DND-41 (cell line): ENCODE results near the gene NOS1AP.

Experiments
- ATAC-seq: fragments of 200-7000 bp; cut with Tn5 transposase; 3 replicates; pipeline ENCODE4 v1.9.1; 2021; ENCODE audit warnings: low read depth; ENCODE audit not compliant: insufficient read depth
- DNase-seq: peaks from one replicate; pipeline ENCODE4 v3.0.0-alpha.2; 2020
- H2AFZ ChIP-seq: 2 replicates; pipeline ENCODE4 v1.6.0; 2012; ENCODE audit warnings: low read depth, low read length
- H3K27ac ChIP-seq: 2 replicates; pipeline ENCODE4 v1.5.1; 2012; ENCODE audit warnings: low read length, inconsistent platforms
- H3K27me3 ChIP-seq: fragments of 200-600 bp; sonication (generic); 2 replicates; pipeline ENCODE4 v1.6.0; 2012; ENCODE audit warnings: low read length, mild to moderate bottlenecking, inconsistent platforms; ENCODE audit not compliant: insufficient read depth, poor library complexity
- H3K36me3 ChIP-seq: 2 replicates; pipeline ENCODE4 v1.5.1; 2012; ENCODE audit warnings: low read length, inconsistent platforms; ENCODE audit not compliant: insufficient read depth
- H3K4me1 ChIP-seq: 2 replicates; pipeline ENCODE4 v1.5.1; 2012; ENCODE audit warnings: mild to moderate bottlenecking, low read length; ENCODE audit not compliant: insufficient read depth
- H3K4me2 ChIP-seq: 2 replicates; pipeline ENCODE4 v1.6.0; 2012; ENCODE audit warnings: mild to moderate bottlenecking, moderate library complexity, low read length, inconsistent platforms; ENCODE audit not compliant: insufficient read depth
- H3K4me3 ChIP-seq, 2 experiments: fragments of 200-600 bp in 1 of 2; shearing (Covaris generic) in 1 of 2; 2 replicates each; pipeline ENCODE4 v1.5.1; 2012 to 2016; ENCODE audit warnings: inconsistent platforms in 2 of 2, low read length in 2 of 2, mild to moderate bottlenecking in 2 of 2, low read depth in 1 of 2, moderate library complexity in 1 of 2
- H3K79me2 ChIP-seq: 2 replicates; pipeline ENCODE4 v1.6.0; 2012; ENCODE audit warnings: low read length, inconsistent platforms; ENCODE audit not compliant: insufficient read depth
- H3K9ac ChIP-seq: 2 replicates; pipeline ENCODE4 v1.6.0; 2012; ENCODE audit warnings: low read depth, mild to moderate bottlenecking, inconsistent platforms, low read length, moderate library complexity
- H3K9me3 ChIP-seq: 2 replicates; pipeline ENCODE4 v1.5.1; 2012; ENCODE audit warnings: low read length, moderate library complexity, mild to moderate bottlenecking, inconsistent platforms; ENCODE audit not compliant: insufficient read depth, severe bottlenecking
- H4K20me1 ChIP-seq: 2 replicates; pipeline ENCODE4 v1.6.0; 2012; ENCODE audit warnings: low read length; ENCODE audit not compliant: insufficient read depth
- EZH2 ChIP-seq: IDR thresholded peaks from 3 replicates; pipeline ENCODE4 v1.6.1; 2012; ENCODE audit warnings: borderline replicate concordance, low read depth, mild to moderate bottlenecking, moderate library complexity, low read length, inconsistent platforms; ENCODE audit not compliant: severe bottlenecking
- TF ChIP-seq, protein P1 (sequence below): IDR thresholded peaks from 2 replicates; pipeline ENCODE4 v1.5.1; 2012; ENCODE audit warnings: borderline replicate concordance, low read length, moderate library complexity, mild to moderate bottlenecking; ENCODE audit not compliant: poor library complexity, severe bottlenecking; ENCODE audit errors: extremely low read depth

NOS1AP gene

DNA sequence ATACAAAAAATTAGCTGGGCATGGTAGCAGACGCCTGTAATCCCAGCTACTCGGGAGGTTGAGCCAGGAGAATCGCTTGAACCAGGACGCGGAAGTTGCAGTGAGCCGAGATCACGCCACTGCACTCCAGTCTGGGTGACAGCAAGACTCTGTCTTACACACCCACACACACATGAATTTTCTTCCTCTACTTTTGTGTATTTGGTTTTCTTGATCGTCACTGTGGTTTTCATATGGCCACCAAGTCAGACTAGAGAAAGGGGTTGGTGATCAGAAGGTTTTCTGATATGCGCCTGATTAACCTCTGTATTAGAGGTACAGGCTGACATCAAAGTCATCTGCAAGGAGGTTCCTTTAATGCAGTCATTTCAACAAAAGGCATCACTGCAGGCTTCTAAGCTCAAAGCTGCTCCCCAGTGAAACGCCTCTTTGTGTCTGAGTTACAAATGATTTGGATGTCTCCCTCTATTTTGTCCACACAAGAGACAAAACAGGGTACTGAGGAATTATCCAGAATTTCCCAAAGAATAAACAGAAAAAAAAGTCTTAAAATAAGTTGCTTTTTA lies 331.4 kb downstream of the NOS1AP start:
- Histone ChIP-seq H3K9ac (no peak overlapping the region), H3K27ac (no peak overlapping the region), H3K9me3 (no peaks in the 10 kb centered on the region), H3K4me3 (no peak overlapping the region), H3K4me1 (no peaks in the 10 kb centered on the region), H3K27me3 (peaks cover 15% of the 10 kb centered on the region), H3K36me3 (no peaks in the 10 kb centered on the region), H3K4me2 (no peak overlapping the region), H2AFZ (no peak overlapping the region), H4K20me1 (no peaks in the 10 kb centered on the region), H3K79me2 (no peaks in the 10 kb centered on the region)
- no peak for TF ChIP-seq EZH2
- TF ChIP-seq, protein P1, sequence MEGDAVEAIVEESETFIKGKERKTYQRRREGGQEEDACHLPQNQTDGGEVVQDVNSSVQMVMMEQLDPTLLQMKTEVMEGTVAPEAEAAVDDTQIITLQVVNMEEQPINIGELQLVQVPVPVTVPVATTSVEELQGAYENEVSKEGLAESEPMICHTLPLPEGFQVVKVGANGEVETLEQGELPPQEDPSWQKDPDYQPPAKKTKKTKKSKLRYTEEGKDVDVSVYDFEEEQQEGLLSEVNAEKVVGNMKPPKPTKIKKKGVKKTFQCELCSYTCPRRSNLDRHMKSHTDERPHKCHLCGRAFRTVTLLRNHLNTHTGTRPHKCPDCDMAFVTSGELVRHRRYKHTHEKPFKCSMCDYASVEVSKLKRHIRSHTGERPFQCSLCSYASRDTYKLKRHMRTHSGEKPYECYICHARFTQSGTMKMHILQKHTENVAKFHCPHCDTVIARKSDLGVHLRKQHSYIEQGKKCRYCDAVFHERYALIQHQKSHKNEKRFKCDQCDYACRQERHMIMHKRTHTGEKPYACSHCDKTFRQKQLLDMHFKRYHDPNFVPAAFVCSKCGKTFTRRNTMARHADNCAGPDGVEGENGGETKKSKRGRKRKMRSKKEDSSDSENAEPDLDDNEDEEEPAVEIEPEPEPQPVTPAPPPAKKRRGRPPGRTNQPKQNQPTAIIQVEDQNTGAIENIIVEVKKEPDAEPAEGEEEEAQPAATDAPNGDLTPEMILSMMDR: no peak
- no peak for DNase-seq
- no peak for ATAC-seq

GRCh38 chr1:162404550-162405160 lies 335.2 kb downstream of the NOS1AP start:
- Histone ChIP-seq H3K4me2 (no peak overlapping the region), H3K9me3 (no peaks in the 10 kb centered on the region), H3K9ac (no peak overlapping the region), H4K20me1 (no peaks in the 10 kb centered on the region), H2AFZ (no peak overlapping the region), H3K4me3 (no peak overlapping the region), H3K36me3 (no peaks in the 10 kb centered on the region), H3K4me1 (no peaks in the 10 kb centered on the region), H3K79me2 (no peaks in the 10 kb centered on the region), H3K27me3 (peaks cover 12% of the 10 kb centered on the region), H3K27ac (no peak overlapping the region)
- TF ChIP-seq EZH2: no peak
- TF ChIP-seq, protein P1: no peak
- DNase-seq (no peak), ATAC-seq (no peak)

DNA sequence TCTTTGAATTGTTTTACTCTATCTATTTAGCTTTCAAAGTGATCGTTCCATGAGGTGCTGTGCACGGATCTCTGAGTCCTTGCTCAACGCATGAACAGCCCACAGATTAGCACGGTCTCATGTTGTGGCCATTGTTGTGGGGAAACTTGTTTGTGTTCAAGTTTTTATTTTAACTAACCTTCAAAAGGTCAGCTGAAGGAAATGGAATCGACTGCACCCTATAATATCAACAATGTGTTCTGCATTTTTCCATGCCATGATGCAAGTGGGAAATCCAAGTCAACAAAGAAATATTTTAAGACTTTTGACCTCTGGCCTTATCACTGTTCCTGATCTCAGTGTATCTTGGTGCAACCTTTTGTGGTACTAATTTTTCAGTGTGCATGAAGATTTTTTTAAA lies 336.3 kb downstream of the NOS1AP start:
- no peaks in the 10 kb centered on the region for H3K4me1 ChIP-seq
- H3K4me3 ChIP-seq: no peak overlapping the region
- no peaks in the 10 kb centered on the region for H3K36me3 ChIP-seq
- no peaks in the 10 kb centered on the region for H3K79me2 ChIP-seq
- TF ChIP-seq EZH2: no peak
- TF ChIP-seq, protein P1: no peak
- peaks cover 12% of the 10 kb centered on the region for H3K27me3 ChIP-seq
- no peaks in the 10 kb centered on the region for H4K20me1 ChIP-seq
- DNase-seq (no peak), ATAC-seq (no peak)
- H3K4me2 ChIP-seq: no peak overlapping the region
- H3K9ac ChIP-seq: no peak overlapping the region
- no peak overlapping the region for H3K27ac ChIP-seq
- no peak overlapping the region for H2AFZ ChIP-seq
- H3K9me3 ChIP-seq: no peaks in the 10 kb centered on the region

DNA sequence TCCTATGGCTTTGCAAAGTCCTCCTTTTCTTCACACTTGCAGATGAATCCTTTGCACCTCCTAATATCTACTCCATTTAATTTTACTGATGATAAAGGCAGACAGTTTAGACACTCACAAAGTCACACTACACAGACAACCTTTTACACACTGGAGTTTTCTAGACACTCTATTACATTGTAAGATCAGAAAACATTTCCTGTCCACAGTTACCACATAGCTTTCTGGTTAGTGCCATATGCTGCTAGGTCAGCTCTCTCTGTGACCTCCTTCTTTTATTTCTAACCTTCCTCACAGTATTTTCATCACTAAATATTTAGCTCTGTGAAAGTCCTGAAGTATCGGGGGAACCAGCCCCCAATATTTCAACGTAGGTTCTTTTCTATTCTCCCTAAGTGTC lies 337.3 kb downstream of the NOS1AP start:
- ATAC-seq: no peak

More for the DNA sequence above, 337.3 kb downstream of the NOS1AP start:
- no peaks in the 10 kb centered on the region for H4K20me1 ChIP-seq
- no peak for TF ChIP-seq EZH2
- TF ChIP-seq, protein P1: no peak
- no peaks in the 10 kb centered on the region for H3K36me3 ChIP-seq
- H3K79me2 ChIP-seq: no peaks in the 10 kb centered on the region
- no peaks in the 10 kb centered on the region for H3K9me3 ChIP-seq
- H3K4me1 ChIP-seq: no peaks in the 10 kb centered on the region
- H3K27me3 ChIP-seq: peaks cover 17% of the 10 kb centered on the region
- no peak overlapping the region for H3K4me2 ChIP-seq
- no peak overlapping the region for H2AFZ ChIP-seq
- no peak overlapping the region for H3K9ac ChIP-seq
- H3K4me3 ChIP-seq: no peak overlapping the region
- no peak for DNase-seq
- no peak overlapping the region for H3K27ac ChIP-seq
